ENCODE results near the gene BCL2A1. TPM values are rescaled to one million over a fixed set of nuclear protein-coding genes. Genes with fewer than 3 reads are reported as not detected.

BCL2A1 gene
- total RNA-seq, 1 experiment from 2014 or later: not detected

DNA sequence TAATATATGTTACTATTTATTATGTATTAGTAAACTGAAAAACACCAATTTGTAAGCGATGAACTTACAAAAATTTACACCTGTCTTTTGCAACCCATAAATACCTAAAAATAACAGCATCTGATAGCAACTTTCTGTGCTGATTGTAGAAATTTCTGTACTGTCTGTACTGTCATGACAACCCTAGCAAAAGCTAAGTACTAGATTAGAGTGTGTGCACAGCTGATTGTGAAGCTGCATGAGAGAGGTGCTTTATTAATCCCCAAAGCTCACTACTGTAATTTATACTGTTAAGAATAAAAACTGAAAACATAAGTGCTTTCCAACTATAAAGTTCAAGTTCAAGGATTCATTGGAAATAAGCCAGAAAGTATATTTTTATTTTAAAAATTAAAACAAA lies 815 bp downstream of the BCL2A1 start:
- Histone ChIP-seq H3K4me1 (no peaks in the 10 kb centered on the region), H3K9me3 (no peaks in the 10 kb centered on the region), H3K27me3 (replicated peaks; ENCODE audit: control insufficient read depth, insufficient read depth, low read length) (no peaks in the 10 kb centered on the region), H3K4me3 (ENCODE audit: low read depth, low read length) (no peak overlapping the region), H3K36me3 (ENCODE audit: control insufficient read depth, insufficient read depth, low read length) (no peaks in the 10 kb centered on the region)
- no TSS peak for BruUV-seq (replicated peaks)
- Mint-ChIP-seq H3K9me3 (ENCODE audit: unreplicated experiment) (no peaks in the 10 kb centered on the region), H3K27me3 (ENCODE audit: insufficient read depth, unreplicated experiment) (no peaks in the 10 kb centered on the region), H3K4me3 (ENCODE audit: unreplicated experiment) (no peak overlapping the region), H3K36me3 (ENCODE audit: insufficient read depth, unreplicated experiment) (no peaks in the 10 kb centered on the region), H3K4me1 (ENCODE audit: low read depth, unreplicated experiment) (no peaks in the 10 kb centered on the region), H3K27ac (ENCODE audit: unreplicated experiment) (no peak overlapping the region)
- intact Hi-C loops (cut with micrococcal nuclease; ENCODE audit: unreplicated experiment): no loop called here
- POLR2A ChIA-PET: no interaction called here
- DNase-seq: no peak
- TF ChIP-seq CTCF (IDR thresholded peaks at IDR 0.05; ENCODE audit: insufficient read depth in 1 of 2, low read depth in 1 of 2, low read length in 1 of 2, severe bottlenecking in 1 of 2, unreplicated experiment in 1 of 2): no peak
- CTCF ChIA-PET: no interaction called here

DNA sequence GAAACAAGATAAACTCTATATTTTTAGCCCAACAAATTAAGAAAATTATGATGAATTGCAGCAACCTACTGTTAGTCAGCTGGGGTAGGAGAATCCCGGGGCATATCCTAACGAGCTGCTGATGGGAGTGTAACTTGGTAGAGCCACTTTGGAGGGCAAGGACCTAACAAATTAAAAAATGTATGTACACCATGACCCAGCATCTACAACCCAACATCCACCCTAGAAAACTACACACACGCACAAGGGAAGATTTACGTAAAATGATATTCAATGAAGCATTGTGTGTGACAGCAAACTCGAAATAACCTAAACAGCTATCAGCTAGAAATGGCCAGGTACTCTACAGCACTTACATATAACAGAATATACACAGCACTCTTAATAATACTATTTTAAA lies 1.9 kb downstream of the BCL2A1 start:
- H3K36me3 Mint-ChIP-seq (ENCODE audit: insufficient read depth, unreplicated experiment): no peaks in the 10 kb centered on the region
- Histone ChIP-seq H3K36me3 (ENCODE audit: control insufficient read depth, insufficient read depth, low read length) (no peaks in the 10 kb centered on the region), H3K9me3 (no peaks in the 10 kb centered on the region), H3K27me3 (replicated peaks; ENCODE audit: control insufficient read depth, insufficient read depth, low read length) (no peaks in the 10 kb centered on the region), H3K4me1 (no peaks in the 10 kb centered on the region), H3K4me3 (ENCODE audit: low read depth, low read length) (no peak overlapping the region)
- intact Hi-C loops (cut with micrococcal nuclease; ENCODE audit: unreplicated experiment): no loop called here
- ChIA-PET CTCF (interaction anchor here (0.6 kb wide), 1 partner anchor 503 kb away, joined by 3 read pairs; no protein-coding TSS in a partner anchor), POLR2A (no interaction called here)
- DNase-seq: no peak
- no TSS peak for BruUV-seq (replicated peaks)
- no peak overlapping the region for H3K4me3 Mint-ChIP-seq (ENCODE audit: unreplicated experiment)
- no peak for TF ChIP-seq CTCF (IDR thresholded peaks at IDR 0.05; ENCODE audit: insufficient read depth in 1 of 2, low read depth in 1 of 2, low read length in 1 of 2, severe bottlenecking in 1 of 2, unreplicated experiment in 1 of 2)
- no peaks in the 10 kb centered on the region for H3K9me3 Mint-ChIP-seq (ENCODE audit: unreplicated experiment)
- H3K4me1 Mint-ChIP-seq (ENCODE audit: low read depth, unreplicated experiment): no peaks in the 10 kb centered on the region
- H3K27me3 Mint-ChIP-seq (ENCODE audit: insufficient read depth, unreplicated experiment): no peaks in the 10 kb centered on the region
- H3K27ac Mint-ChIP-seq (ENCODE audit: unreplicated experiment): no peak overlapping the region

DNA sequence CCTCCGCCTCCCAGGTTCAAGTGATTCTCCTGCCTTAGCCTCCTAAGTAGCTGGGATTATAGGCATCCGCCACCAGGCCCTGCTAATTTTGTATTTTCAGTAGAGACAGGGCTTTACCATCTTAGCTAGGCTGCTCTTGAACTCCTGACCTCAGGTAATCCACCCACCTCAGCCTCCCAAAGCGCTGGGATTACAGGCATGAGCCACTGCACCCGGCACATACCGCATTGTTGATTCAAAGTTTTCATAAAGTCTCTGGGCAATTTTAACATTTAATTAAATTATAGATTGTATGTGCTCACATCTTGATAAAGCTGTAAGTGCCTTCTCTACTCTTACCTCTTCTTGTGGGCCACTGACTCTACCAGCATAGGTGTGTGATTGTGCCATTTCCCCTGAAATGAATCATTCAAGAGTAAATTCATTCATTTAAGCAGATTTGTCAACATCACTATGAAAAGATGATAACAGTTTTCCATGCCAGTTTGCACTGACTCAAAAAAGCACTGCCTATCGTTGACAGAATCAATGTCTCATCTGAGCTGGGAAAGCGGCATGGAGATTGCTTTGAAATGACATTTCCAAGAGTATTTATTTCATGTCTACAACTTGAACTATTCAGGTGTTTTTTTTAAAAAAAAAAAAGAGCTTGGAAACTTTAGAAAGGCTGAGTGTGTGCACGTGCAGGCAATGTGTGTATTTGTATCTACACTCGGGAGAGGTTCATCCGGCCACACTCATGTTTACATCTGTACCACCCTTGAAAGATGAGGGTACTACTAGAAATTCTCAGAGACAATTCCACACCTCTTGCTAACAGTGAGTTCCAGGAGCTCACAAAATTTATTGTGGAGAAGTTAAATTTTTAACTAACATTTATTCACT lies 3.5 kb downstream of the BCL2A1 start:
- Mint-ChIP-seq H3K36me3 (ENCODE audit: insufficient read depth, unreplicated experiment) (no peaks in the 10 kb centered on the region), H3K4me3 (ENCODE audit: unreplicated experiment) (no peak overlapping the region), H3K27me3 (ENCODE audit: insufficient read depth, unreplicated experiment) (no peaks in the 10 kb centered on the region), H3K4me1 (ENCODE audit: low read depth, unreplicated experiment) (no peaks in the 10 kb centered on the region), H3K27ac (ENCODE audit: unreplicated experiment) (no peak overlapping the region), H3K9me3 (ENCODE audit: unreplicated experiment) (no peaks in the 10 kb centered on the region)
- no peaks in the 10 kb centered on the region for H3K9me3 ChIP-seq
- no peaks in the 10 kb centered on the region for H3K27me3 ChIP-seq (replicated peaks; ENCODE audit: control insufficient read depth, insufficient read depth, low read length)
- CTCF ChIA-PET: no interaction called here
- no peak for DNase-seq
- H3K36me3 ChIP-seq (ENCODE audit: control insufficient read depth, insufficient read depth, low read length): no peaks in the 10 kb centered on the region
- intact Hi-C loops (cut with micrococcal nuclease; ENCODE audit: unreplicated experiment): no loop called here
- TF ChIP-seq CTCF (IDR thresholded peaks at IDR 0.05; ENCODE audit: insufficient read depth in 1 of 2, low read depth in 1 of 2, low read length in 1 of 2, severe bottlenecking in 1 of 2, unreplicated experiment in 1 of 2): no peak
- H3K4me3 ChIP-seq (ENCODE audit: low read depth, low read length): no peak overlapping the region
- no peaks in the 10 kb centered on the region for H3K4me1 ChIP-seq
- no TSS peak for BruUV-seq (replicated peaks)
- POLR2A ChIA-PET: no interaction called here
